Panc1 (cell line): Measurements from ENCODE around the gene BAZ2B. TPM values are rescaled to one million over a fixed set of nuclear protein-coding genes. Genes with fewer than 3 reads are reported as not detected.

ENCODE experiments used
- ATAC-seq: fragments of 200-7000 bp; cut with Tn5 transposase; 2 replicates; pipeline ENCODE4 v1.9.1; 2020; ENCODE audit warnings: mild to moderate bottlenecking, moderate library complexity
- BruUV-seq: library from RNA; stranded (reverse); fragments of 400-500 nt; replicated peaks from 2 replicates; lab custom pipeline; 2021; lab: Mats Ljungman, UMichigan
- CTCF ChIA-PET: fragments of 300-600 bp; sonication (Branson Sonifier 250); formaldehyde crosslinking; loops from one replicate; lab custom pipeline; 2022; ENCODE audit warnings: antibody characterized with exemption; lab: Charles Lee
- POLR2A ChIA-PET: fragments of 300-600 bp; sonication (Branson Sonifier 250); formaldehyde crosslinking; loops from one replicate; lab custom pipeline; 2022; ENCODE audit warnings: antibody characterized with exemption; lab: Charles Lee
- DNase-seq: peaks from one replicate; pipeline ENCODE4 v3.0.0-alpha.2; 2010; ENCODE audit warnings: low read depth, low spot score
- H3K27ac ChIP-seq: 2 replicates; pipeline ENCODE4 v1.5.1; 2011; ENCODE audit warnings: mild to moderate bottlenecking, low read length, inconsistent platforms
- H3K27me3 ChIP-seq: fragments of 200-500 bp; sonication (Bioruptor generic); 2 replicates; pipeline ENCODE4 v1.6.0; 2014; ENCODE audit warnings: low read length, inconsistent platforms; ENCODE audit not compliant: control insufficient read depth, insufficient read depth
- H3K36me3 ChIP-seq: fragments of 200-500 bp; sonication (Bioruptor generic); 2 replicates; pipeline ENCODE4 v1.5.1; 2014; ENCODE audit warnings: inconsistent platforms, mild to moderate bottlenecking, low read length, moderate library complexity; ENCODE audit not compliant: control insufficient read depth, insufficient read depth
- H3K4me1 ChIP-seq: 2 replicates; pipeline ENCODE4 v1.5.1; 2011; ENCODE audit warnings: inconsistent platforms, mild to moderate bottlenecking, low read length, moderate library complexity; ENCODE audit not compliant: control insufficient read depth, insufficient read depth
- H3K4me3 ChIP-seq, 2 experiments: 2 replicates each; pipeline ENCODE4 v1.5.1; 2011 to 2012; ENCODE audit warnings: low read depth in 2 of 2, low read length in 2 of 2, mild to moderate bottlenecking in 2 of 2, inconsistent platforms in 1 of 2, moderate library complexity in 1 of 2
- H3K9me3 ChIP-seq: fragments of 200-500 bp; sonication (Bioruptor generic); 2 replicates; pipeline ENCODE4 v1.5.1; 2014; ENCODE audit warnings: low read depth, mild to moderate bottlenecking, inconsistent platforms, low read length, moderate library complexity; ENCODE audit not compliant: control insufficient read depth, insufficient read depth
- CTCF ChIP-seq: fragments of 450-650 bp; IDR thresholded peaks from 2 replicates; pipeline ENCODE4 v1.5.1; 2017; ENCODE audit warnings: mild to moderate bottlenecking
- POLR2AphosphoS5 ChIP-seq: IDR thresholded peaks from 2 replicates; pipeline ENCODE4 v1.6.1; 2012; ENCODE audit warnings: mild to moderate bottlenecking, low read depth, low read length, moderate library complexity
- REST ChIP-seq, 2 experiments: IDR thresholded peaks; 2 replicates each; pipeline ENCODE4 v1.6.1; 2011 to 2012; ENCODE audit warnings: low read depth in 2 of 2, control low read depth in 1 of 2, low read length in 1 of 2, mild to moderate bottlenecking in 1 of 2, moderate library complexity in 1 of 2; ENCODE audit not compliant: insufficient read depth in 1 of 2
- SIN3A ChIP-seq: IDR thresholded peaks from 2 replicates; pipeline ENCODE4 v1.6.1; 2012; ENCODE audit warnings: low read depth, mild to moderate bottlenecking, low read length, moderate library complexity, borderline replicate concordance; ENCODE audit not compliant: insufficient read depth
- TCF7L2 ChIP-seq: IDR thresholded peaks from 2 replicates; pipeline ENCODE4 v1.6.1; 2011; ENCODE audit warnings: mild to moderate bottlenecking, low read depth, low read length, inconsistent platforms
- in situ Hi-C: cut with HindIII; loops from 2 replicates; pipeline ENCODE4 v1.10.0; 2016; ENCODE audit warnings: low sequenced_read_pairs, low pct_unique_long_range_greater_than_20kb
- intact Hi-C: fragments of 100-400 bp; cut with micrococcal nuclease; formaldehyde crosslinking; loops from one replicate; pipeline ENCODE4 v1.10.0; 2022; ENCODE audit not compliant: unreplicated experiment
- total RNA-seq: library from RNA; stranded (reverse); gene quantifications from one replicate; pipeline ENCODE4 v1.2.1, GENCODE V29; 2021; ENCODE audit not compliant: unreplicated experiment

The BAZ2B gene
- total RNA-seq, 1 experiment from 2014 or later, result 38.6 TPM

GRCh38 chr2:159506202-159506601 is 110.1 kb downstream of the BAZ2B start:
- CTCF ChIA-PET, result no interaction called here
- DNase-seq (no peak), ATAC-seq (no peak)
- no peak overlapping the region for H3K27ac ChIP-seq
- no peaks in the 10 kb centered on the region for H3K4me1 ChIP-seq
- intact Hi-C loops, result no loop called here
- no peaks in the 10 kb centered on the region for H3K36me3 ChIP-seq
- no peaks in the 10 kb centered on the region for H3K9me3 ChIP-seq
- TF ChIP-seq POLR2AphosphoS5, result no peak
- no peak for TF ChIP-seq SIN3A
- no peak for TF ChIP-seq CTCF
- no peak for TF ChIP-seq TCF7L2
- TF ChIP-seq REST (IDR thresholded peaks at IDR 0.05; ENCODE audit: insufficient read depth in 1 of 2, low read depth in 2 of 2, low read length in 1 of 2), result no peak
- in situ Hi-C loops, result no loop called here
- H3K4me3 ChIP-seq, result no peak overlapping the region
- H3K27me3 ChIP-seq, result no peaks in the 10 kb centered on the region
- POLR2A ChIA-PET, result interaction anchor here (0.5 kb wide), 1 partner anchor 60 kb away, joined by 3 read pairs; no protein-coding TSS in a partner anchor
- no TSS peak for BruUV-seq

- DNase-seq (no peak), ATAC-seq (no peak)
- no peaks in the 10 kb centered on the region for H3K27me3 ChIP-seq
- no peaks in the 10 kb centered on the region for H3K4me1 ChIP-seq
- POLR2A ChIA-PET, result no interaction called here
- no peak overlapping the region for H3K27ac ChIP-seq
- CTCF ChIA-PET, result no interaction called here
- TF ChIP-seq REST (IDR thresholded peaks at IDR 0.05; ENCODE audit: insufficient read depth in 1 of 2, low read depth in 2 of 2, low read length in 1 of 2) (no peak), TCF7L2 (no peak), CTCF (no peak), POLR2AphosphoS5 (no peak), SIN3A (no peak)
- no peaks in the 10 kb centered on the region for H3K36me3 ChIP-seq
- no TSS peak for BruUV-seq
- intact Hi-C loops (no loop called here), in situ Hi-C loops (no loop called here)
- no peaks in the 10 kb centered on the region for H3K9me3 ChIP-seq
- no peak overlapping the region for H3K4me3 ChIP-seq
Observed at GRCh38 chr2:159505196-159505595, 111.2 kb downstream of the BAZ2B start.
